NCI-H2196 (cell line): Measurements from ENCODE around the gene FXYD6.

Experiments used
- DNase-seq: peaks from one replicate; lab custom pipeline; 2025; ENCODE audit not compliant: unreplicated experiment; lab: John Stamatoyannopoulos, UW

Gene FXYD6

DNA sequence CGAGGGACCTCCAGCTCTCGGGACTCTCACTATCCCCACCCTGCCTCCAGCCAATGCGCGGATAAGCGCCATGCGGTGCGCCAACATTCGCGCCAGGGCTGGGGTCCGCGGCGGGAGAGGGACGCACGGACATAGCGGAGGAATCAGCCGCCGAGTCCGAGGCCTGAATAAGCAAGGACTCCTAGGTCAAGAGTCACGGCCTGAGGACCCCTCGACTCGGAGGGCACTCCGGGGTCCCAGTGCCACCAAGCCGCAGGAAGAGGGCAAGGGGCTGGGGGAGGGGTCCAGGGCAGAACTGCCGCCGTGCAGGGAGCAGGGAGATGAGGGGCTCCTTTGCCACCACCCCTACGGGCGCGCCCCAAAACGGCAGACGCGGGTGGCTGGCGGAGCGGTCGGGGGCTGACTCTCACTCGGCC lies 80.0 kb downstream of the FXYD6 start:
- DNase-seq = no peak

DNA sequence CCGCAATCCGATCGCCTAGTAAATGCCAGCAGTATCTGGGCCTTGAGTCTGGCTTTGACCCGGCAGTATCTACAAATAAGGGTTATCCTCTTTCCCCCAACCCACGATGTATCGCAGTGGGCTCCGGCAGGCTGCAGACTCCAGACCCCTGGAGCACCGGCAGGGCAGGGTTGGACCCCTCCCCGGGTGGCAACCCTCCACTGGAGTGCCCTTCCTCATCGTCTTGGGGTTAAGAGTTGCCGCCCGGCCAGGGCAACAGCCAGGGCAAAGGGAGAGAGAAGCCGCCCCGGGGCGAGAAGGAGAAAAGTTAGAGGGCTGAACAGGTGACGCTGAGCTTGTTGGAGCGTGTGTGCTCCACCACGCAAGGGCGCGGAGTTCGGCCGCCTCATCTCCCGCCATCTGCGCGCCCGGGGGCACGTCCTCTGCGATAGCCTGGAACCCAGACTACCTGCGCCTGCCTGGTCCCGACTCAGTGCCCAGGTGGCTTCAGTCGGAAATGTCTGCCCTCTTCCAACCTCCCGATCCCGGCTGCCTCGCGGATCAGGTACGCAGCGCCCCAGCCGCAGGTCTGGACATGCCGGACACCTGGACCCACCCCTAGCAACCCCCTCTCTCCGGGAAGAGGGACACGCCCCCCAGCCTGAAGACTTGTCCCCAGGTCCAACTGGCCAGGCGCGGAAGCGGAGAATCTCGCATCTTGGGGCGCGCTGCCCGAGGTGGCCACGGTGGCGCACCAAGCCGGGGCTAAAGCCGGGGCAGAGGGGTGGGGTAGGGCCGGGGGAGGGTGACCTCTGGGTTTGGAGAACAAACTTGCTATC lies 80.6 kb downstream of the FXYD6 start:
- DNase-seq = no peak

DNA sequence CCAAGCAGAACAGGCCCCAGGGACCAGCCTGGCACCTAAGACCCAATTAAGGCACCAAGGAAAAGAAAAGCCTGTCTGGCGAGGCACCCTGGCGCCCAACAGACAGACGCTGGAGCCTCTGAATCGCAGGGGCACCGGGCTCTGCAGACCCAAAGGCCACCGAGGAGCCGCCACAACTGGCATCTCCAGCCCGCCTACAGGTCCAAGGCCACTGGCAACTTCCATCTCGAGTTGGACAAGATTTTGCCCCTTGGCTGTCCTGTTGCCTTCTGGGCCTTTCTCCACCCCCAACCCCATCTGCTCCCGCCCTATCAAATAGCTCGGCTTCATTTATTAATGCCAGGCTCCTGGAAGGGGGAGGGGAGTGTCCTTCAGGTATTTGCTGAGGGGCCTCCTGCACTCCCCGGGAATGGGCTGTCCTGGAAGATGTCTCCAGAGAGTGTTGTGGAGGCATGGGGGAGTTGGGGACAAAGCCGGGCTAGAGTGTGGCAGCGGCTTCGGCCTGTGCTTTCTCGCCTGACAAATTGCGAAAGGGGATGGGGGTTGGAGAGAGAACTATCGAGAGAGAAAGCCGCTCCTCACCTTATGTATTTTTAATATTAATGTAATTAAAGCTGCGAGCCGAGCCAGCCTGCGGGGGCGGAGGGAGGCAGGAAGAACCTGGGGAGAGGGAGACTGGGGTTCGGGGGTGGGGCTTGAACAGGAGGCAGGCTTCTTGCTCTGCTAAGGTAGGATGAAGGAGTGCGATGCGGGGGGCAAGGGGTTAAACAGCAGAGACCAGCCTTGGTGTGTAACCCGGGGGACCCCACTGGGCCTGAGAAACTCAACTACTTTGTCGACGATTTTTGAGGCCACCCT lies 81.5 kb downstream of the FXYD6 start:
- no peak for DNase-seq

DNA sequence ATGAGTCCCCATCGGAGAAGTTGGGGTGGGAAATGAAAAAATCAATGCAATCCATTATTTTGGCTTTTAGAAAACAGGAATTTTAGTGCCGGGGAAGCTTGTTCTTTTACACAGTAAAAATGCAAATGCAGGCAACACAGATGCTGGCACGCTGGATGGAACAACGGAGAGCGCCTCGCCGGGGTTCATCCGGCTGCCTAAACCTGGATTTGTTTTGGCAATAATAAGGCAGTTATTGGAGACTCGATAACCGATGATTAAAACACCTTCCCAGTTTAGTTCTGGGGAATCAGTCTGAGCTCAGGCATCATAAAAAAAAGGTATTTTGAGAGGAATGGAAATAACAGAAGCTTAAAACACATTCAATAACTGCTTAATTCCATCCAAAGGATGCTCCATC lies 82.3 kb downstream of the FXYD6 start:
- no peak for DNase-seq

DNA sequence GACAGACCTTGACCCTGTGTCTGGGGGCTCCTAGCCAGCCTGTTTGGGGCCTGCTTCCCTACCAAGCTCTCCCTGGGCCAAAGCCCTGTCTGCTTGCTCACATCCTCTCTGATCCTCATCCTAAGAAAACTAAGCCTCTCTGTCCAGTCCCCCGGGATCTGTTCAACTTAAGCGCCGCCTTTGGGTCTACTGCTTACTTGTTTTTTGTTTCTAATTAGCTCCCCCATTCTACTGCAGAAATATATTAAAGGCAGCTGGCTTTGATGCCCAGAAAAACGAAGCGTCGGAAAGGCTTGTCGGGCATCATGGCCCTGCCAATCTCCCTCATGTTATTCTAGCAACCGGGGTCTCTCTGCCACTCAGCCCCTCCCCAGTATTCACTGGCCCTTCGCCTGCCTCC lies 82.9 kb downstream of the FXYD6 start:
- DNase-seq = no peak

DNA sequence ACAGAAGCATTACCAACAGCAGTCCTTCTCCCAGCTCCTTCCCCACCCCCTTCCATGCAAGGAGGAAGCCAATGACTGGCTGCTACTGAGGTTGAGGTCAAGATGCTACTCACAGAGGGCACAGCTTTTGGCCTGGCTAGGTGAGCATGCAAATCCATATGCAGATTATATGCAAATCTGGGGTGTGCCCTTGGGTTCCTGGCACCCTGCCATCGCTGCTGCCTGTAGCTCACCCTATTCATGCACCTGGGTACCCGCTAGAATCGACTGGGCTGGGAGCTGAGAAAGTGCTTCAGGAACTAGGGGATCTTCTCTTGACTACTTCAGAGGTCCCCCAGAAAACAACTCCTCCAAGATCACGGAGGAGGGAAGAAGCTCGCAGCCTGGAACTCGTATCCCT lies 83.5 kb downstream of the FXYD6 start:
- DNase-seq = peak; percentile 20

DNA sequence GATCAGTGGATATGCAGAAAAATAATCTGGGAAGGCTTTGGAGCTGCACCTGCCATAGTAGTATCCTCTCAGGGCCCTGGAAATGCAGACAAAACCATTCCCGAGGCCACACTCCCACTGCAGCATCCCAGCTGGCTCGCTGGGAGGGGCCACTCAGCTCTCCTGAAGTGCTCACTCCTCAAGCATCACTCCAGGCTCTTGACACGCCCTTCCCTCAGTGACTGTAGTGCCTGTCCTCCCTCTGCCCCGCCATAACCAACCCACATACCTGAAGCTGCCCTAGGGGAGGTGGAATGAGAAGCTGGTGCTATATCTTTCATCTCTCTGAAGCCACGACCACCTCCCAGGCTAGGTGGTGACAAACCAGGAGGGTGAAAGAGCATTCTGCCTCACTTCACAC lies 84.2 kb downstream of the FXYD6 start:
- no peak for DNase-seq

DNA sequence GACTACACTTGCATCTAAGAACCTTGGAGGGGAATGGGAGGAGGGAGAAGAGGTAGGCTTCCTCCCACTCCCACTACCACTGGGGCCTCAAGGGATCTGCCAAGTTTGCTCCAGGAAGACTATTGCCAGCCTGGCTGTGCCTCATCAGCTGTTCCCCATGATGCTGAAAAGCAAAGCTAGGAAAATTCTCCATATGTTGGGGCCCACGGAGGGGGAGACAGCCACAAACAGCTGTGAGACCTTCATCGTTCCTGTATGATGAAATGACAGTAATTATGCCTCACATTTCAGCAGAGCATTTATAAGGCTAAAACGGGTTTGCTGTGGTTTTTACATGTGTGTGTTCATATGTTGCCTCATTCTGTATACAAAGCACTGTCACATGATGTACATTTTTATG lies 86.2 kb downstream of the FXYD6 start:
- no peak for DNase-seq

DNA sequence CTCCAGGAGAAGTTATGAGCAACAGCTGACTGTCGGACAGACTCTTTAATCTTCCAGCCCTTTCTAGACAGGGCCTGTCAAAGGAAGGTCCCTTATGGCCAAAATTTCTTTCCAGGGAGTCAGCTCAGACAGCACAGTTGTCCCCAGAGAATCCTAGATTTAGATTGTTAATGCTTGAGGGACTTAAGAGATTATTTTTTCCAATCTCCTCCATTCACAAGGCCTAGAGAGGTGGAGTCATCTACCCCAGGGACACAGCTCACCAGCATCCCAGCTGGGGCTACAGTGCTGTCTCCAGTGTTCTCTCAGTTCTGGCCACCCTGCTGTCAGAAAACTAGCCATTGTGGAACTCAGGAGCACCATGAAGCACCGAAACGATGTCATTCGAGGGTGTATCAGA lies 87.2 kb downstream of the FXYD6 start:
- no peak for DNase-seq
